ENCODE results near the gene RBM47.
"Not testable (repeated sequence)": the region's sequence is repeated elsewhere in the genome, so short reads cannot be mapped to it uniquely, and the experiment has no call there.

The RBM47 gene

GRCh38 chr4:40570348-40571077, 59.2 kb downstream of the RBM47 start:
- no peak for TF ChIP-seq CTCF (IDR thresholded peaks at IDR 0.05; ENCODE audit: insufficient read depth, low read depth, low read length, missing control alignments)
- DNase-seq (ENCODE audit: low read depth), result no peak
- no peak overlapping the region for H3K4me3 ChIP-seq (ENCODE audit: low read depth, low read length)

GRCh38 chr4:40564815-40565483, 64.7 kb downstream of the RBM47 start:
- TF ChIP-seq CTCF (IDR thresholded peaks at IDR 0.05; ENCODE audit: insufficient read depth, low read depth, low read length, missing control alignments), result no peak
- H3K4me3 ChIP-seq (ENCODE audit: low read depth, low read length), result no peak overlapping the region
- peak; percentile 65 for DNase-seq (ENCODE audit: low read depth)

- no peak for DNase-seq (ENCODE audit: low read depth)
- H3K4me3 ChIP-seq (ENCODE audit: low read depth, low read length), result no peak overlapping the region
- TF ChIP-seq CTCF (IDR thresholded peaks at IDR 0.05; ENCODE audit: insufficient read depth, low read depth, low read length, missing control alignments), result no peak
Observed at GRCh38 chr4:40564004-40564403, 65.7 kb downstream of the RBM47 start.

GRCh38 chr4:40563401-40563800, 66.3 kb downstream of the RBM47 start:
- H3K4me3 ChIP-seq (ENCODE audit: low read depth, low read length), result no peak overlapping the region
- no peak for TF ChIP-seq CTCF (IDR thresholded peaks at IDR 0.05; ENCODE audit: insufficient read depth, low read depth, low read length, missing control alignments)
- DNase-seq (ENCODE audit: low read depth), result no peak

GRCh38 chr4:40562681-40563080, 67.0 kb downstream of the RBM47 start:
- no peak for DNase-seq (ENCODE audit: low read depth)
- H3K4me3 ChIP-seq (ENCODE audit: low read depth, low read length), result no peak overlapping the region
- no peak for TF ChIP-seq CTCF (IDR thresholded peaks at IDR 0.05; ENCODE audit: insufficient read depth, low read depth, low read length, missing control alignments)

GRCh38 chr4:40562208-40562607, 67.5 kb downstream of the RBM47 start:
- H3K4me3 ChIP-seq (ENCODE audit: low read depth, low read length), result no peak overlapping the region
- no peak for TF ChIP-seq CTCF (IDR thresholded peaks at IDR 0.05; ENCODE audit: insufficient read depth, low read depth, low read length, missing control alignments)
- DNase-seq (ENCODE audit: low read depth), result no peak

GRCh38 chr4:40561543-40562177, 68.0 kb downstream of the RBM47 start:
- not testable (repeated sequence) for DNase-seq (ENCODE audit: low read depth); H3K4me3 ChIP-seq (ENCODE audit: low read depth, low read length)
